Measurements from ENCODE around the gene SMARCA2. TPM values are rescaled to one million over a fixed set of nuclear protein-coding genes. Genes with fewer than 3 reads are reported as not detected.

Gene SMARCA2
- total RNA-seq, 2 donors from 2014 or later, result 63.8 to 109 TPM

DNA sequence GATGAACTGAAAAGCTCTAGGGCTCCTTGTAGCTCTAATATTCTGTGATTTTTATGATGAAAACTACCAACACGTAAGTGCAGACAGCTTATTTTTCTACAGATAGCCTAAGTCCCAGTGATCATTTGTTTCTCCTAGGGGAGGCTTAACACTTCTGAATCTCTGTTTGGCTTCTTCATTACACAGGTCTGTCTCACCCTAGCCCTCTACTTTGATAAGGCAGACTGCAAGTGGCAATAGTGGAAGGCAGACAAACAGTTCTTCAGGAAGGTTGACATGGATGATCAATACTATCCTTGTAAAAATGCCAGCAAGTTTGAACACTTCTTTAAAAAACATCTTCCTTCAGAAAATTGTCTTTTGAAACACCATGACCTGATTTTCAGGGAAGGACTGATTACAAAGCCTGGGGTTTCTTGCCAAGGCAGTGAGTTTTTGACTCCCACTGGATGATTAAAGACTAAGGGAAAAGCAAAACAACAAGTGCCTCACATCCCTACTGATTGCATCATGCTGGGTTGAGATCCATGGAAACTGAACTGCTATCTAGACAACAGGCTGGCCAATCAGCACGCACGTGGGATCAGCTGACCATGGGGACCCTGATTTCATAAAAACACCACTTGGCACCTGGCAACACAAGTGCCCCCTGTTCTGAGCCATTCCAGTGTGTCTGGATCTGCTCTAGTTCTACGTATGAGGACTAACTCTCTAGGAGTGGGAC is 212.2 kb downstream of the SMARCA2 start:
- Histone ChIP-seq H3K27me3 (no peaks in the 10 kb centered on the region), H3K9me3 (no peaks in the 10 kb centered on the region), H3K4me1 (peaks cover 0 to 16% of the 10 kb centered on the region in 2 donors), H3K4me3 (no peak overlapping the region), H3K27ac (no peak overlapping the region), H3K36me3 (no peaks in the 10 kb centered on the region)
- TF ChIP-seq, protein P1, sequence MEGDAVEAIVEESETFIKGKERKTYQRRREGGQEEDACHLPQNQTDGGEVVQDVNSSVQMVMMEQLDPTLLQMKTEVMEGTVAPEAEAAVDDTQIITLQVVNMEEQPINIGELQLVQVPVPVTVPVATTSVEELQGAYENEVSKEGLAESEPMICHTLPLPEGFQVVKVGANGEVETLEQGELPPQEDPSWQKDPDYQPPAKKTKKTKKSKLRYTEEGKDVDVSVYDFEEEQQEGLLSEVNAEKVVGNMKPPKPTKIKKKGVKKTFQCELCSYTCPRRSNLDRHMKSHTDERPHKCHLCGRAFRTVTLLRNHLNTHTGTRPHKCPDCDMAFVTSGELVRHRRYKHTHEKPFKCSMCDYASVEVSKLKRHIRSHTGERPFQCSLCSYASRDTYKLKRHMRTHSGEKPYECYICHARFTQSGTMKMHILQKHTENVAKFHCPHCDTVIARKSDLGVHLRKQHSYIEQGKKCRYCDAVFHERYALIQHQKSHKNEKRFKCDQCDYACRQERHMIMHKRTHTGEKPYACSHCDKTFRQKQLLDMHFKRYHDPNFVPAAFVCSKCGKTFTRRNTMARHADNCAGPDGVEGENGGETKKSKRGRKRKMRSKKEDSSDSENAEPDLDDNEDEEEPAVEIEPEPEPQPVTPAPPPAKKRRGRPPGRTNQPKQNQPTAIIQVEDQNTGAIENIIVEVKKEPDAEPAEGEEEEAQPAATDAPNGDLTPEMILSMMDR (IDR thresholded peaks at IDR 0.05), result no peak
- DNase-seq (ENCODE audit: low spot score), result no peak

DNA sequence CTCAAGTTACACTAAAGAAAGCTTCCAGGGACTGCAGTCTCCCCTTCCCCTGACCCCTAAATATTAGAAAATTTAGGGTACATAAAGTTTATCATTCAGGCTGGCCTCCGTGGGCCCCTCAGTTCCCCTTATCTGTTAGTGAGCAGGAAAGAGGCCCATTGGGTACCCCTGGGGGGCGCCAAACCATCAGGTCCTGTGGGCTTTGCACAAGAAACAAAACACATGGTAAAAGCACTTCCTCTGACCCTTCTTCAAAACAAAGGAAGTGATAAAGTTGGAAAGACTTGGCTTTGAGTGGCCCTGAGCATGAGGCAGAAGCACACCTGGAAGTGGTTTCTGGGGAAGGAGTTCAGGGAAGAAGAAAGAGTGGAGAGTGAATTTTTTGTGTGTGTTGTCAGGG is 213.0 kb downstream of the SMARCA2 start:
- TF ChIP-seq, protein P1 (IDR thresholded peaks at IDR 0.05), result peak in 1 of 2 donors; percentile 48
- H3K27me3 ChIP-seq, result no peaks in the 10 kb centered on the region
- no peaks in the 10 kb centered on the region for H3K9me3 ChIP-seq
- peaks cover 0 to 17% of the 10 kb centered on the region in 2 donors for H3K4me1 ChIP-seq
- DNase-seq (ENCODE audit: low spot score), result no peak
- no peak overlapping the region for H3K4me3 ChIP-seq
- H3K27ac ChIP-seq, result no peak overlapping the region
- H3K36me3 ChIP-seq, result no peaks in the 10 kb centered on the region

DNA sequence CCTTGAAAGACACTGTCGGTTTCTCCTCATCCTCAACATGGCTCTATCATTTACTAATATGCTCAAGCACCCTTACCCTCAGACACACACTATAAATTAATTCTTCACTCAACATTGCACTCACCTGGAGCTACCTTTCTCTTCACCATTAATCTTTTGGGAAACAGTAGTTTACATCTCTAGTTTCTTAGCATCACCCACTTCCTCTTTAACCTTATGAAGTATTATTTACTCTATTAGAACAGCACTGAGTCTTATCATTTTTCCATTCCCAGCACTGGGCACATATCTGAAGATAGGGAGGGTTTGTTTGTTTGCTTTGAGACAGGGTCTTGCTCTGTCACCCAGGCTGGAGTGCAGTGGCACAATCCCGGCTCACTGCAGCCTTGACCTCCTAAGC is 213.5 kb downstream of the SMARCA2 start:
- DNase-seq (ENCODE audit: low spot score), result no peak
- TF ChIP-seq, protein P1 (IDR thresholded peaks at IDR 0.05), result no peak
- no peaks in the 10 kb centered on the region for H3K27me3 ChIP-seq
- no peak overlapping the region for H3K27ac ChIP-seq
- no peaks in the 10 kb centered on the region for H3K9me3 ChIP-seq
- no peak overlapping the region for H3K4me3 ChIP-seq
- H3K4me1 ChIP-seq, result peaks cover 0 to 17% of the 10 kb centered on the region in 2 donors
- no peaks in the 10 kb centered on the region for H3K36me3 ChIP-seq

DNA sequence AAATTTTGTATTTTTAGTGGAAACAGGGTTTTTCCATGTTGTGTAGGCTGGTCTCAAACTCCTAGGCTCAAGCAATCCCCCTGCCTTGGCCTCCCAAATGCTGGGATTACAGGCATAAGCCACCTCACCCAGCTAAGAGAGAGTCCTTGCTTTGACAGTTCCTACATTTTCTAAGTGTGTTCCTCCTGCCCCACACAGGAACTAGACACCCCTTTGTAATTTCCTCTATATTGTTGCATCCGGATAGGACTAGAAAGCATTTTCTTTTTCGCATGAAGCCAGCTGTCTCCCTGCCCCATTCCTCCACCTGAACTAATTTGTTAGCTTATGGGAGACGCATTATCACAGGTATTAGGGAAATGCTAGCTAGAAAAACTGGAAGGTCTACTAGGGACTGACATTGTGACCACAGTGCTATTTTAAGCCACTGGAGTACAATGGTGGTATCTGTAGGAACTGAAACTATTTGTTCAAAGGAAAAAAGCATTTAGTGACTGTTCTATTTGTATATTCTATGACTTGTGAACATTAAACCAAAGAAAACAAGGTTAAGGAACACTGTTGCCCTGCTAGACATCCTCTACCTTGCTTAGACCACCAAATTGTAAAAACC is 214.1 kb downstream of the SMARCA2 start:
- TF ChIP-seq, protein P1 (IDR thresholded peaks at IDR 0.05), result no peak
- no peak for DNase-seq (ENCODE audit: low spot score)
- Histone ChIP-seq H3K4me1 (peaks cover 0 to 17% of the 10 kb centered on the region in 2 donors), H3K36me3 (no peaks in the 10 kb centered on the region), H3K4me3 (no peak overlapping the region), H3K9me3 (no peaks in the 10 kb centered on the region), H3K27ac (no peak overlapping the region), H3K27me3 (no peaks in the 10 kb centered on the region)

DNA sequence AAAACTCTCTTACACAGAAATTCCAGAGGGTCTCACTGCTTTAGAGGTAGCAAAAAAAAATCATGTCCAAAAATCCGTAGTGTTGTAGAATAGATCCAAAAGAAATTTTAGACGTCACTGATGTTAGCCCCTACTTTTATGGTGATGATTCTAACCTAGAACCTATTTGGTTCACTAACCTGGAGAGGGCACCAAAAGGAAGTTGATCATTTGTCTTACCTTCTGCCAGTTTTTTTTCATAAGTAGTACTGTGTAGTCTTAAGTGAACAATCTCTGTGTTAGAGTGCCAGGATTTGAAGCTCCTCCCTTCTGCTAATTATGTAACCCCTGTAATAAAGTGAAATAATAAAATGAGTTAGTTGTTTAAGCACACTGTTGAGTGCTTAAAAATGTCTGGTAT is 215.2 kb downstream of the SMARCA2 start:
- TF ChIP-seq, protein P1 (IDR thresholded peaks at IDR 0.05), result no peak
- no peaks in the 10 kb centered on the region for H3K36me3 ChIP-seq
- no peak for DNase-seq (ENCODE audit: low spot score)
- H3K4me1 ChIP-seq, result peaks cover 0 to 24% of the 10 kb centered on the region in 2 donors
- H3K27ac ChIP-seq, result no peak overlapping the region
- H3K27me3 ChIP-seq, result no peaks in the 10 kb centered on the region
- H3K4me3 ChIP-seq, result no peak overlapping the region
- H3K9me3 ChIP-seq, result no peaks in the 10 kb centered on the region

All from right atrium auricular region (tissue), 2 donors.